Myocyte (in vitro differentiated cells): ENCODE data around the gene RALGAPA2. TPM values are rescaled to one million over a fixed set of nuclear protein-coding genes. Genes with fewer than 3 reads are reported as not detected.

Experiments
- DNase-seq: peaks from one replicate; pipeline ENCODE4 v3.0.0-alpha.2; 2012; ENCODE audit warnings: low read depth
- total RNA-seq: library from RNA; depleted of rRNA; stranded (reverse); fragments of >200 nt; gene quantifications from 2 replicates; pipeline ENCODE4 v1.2.3, GENCODE V29; 2014

The RALGAPA2 gene
- total RNA-seq, 1 donor from 2014 or later = 13.9 TPM

- peak; percentile 40 for DNase-seq
Observed at GRCh38 chr20:20407891-20408805, 304.3 kb downstream of the RALGAPA2 start.

- DNase-seq = peak; percentile 45
Observed at GRCh38 chr20:20406306-20406705, 306.1 kb downstream of the RALGAPA2 start.

GRCh38 chr20:20405623-20406022, 306.8 kb downstream of the RALGAPA2 start:
- no peak for DNase-seq

- no peak for DNase-seq
Observed at GRCh38 chr20:20404633-20405032, 307.8 kb downstream of the RALGAPA2 start.

- DNase-seq = no peak
Observed at GRCh38 chr20:20401991-20402390, 310.5 kb downstream of the RALGAPA2 start.

GRCh38 chr20:20399531-20400500, 312.6 kb downstream of the RALGAPA2 start:
- DNase-seq = peak; percentile 28

- DNase-seq = no peak
Observed at GRCh38 chr20:20398123-20398522, 314.3 kb downstream of the RALGAPA2 start.

GRCh38 chr20:20396794-20397193, 315.6 kb downstream of the RALGAPA2 start:
- no peak for DNase-seq

GRCh38 chr20:20395903-20396568, 316.4 kb downstream of the RALGAPA2 start:
- DNase-seq = no peak

- no peak for DNase-seq
Observed at GRCh38 chr20:20395087-20395486, 317.4 kb downstream of the RALGAPA2 start.

- no peak for DNase-seq
Observed at GRCh38 chr20:20393207-20394120, 319.0 kb downstream of the RALGAPA2 start.

GRCh38 chr20:20391766-20392165, 320.7 kb downstream of the RALGAPA2 start:
- DNase-seq = no peak

- DNase-seq = no peak
Observed at GRCh38 chr20:20391115-20391514, 321.3 kb downstream of the RALGAPA2 start.

- DNase-seq = no peak
Observed at GRCh38 chr20:20390393-20390792, 322.1 kb downstream of the RALGAPA2 start.

GRCh38 chr20:20386192-20386591, 326.3 kb downstream of the RALGAPA2 start:
- DNase-seq = no peak

GRCh38 chr20:20375862-20376261, 336.6 kb downstream of the RALGAPA2 start:
- DNase-seq = no peak

GRCh38 chr20:20373091-20373571, 339.3 kb downstream of the RALGAPA2 start:
- peak; percentile 98 for DNase-seq

GRCh38 chr20:20371681-20372080, 340.8 kb downstream of the RALGAPA2 start:
- no peak for DNase-seq

GRCh38 chr20:20371083-20371482, 341.4 kb downstream of the RALGAPA2 start:
- DNase-seq = no peak

- no peak for DNase-seq
Observed at GRCh38 chr20:20370094-20370575, 342.3 kb downstream of the RALGAPA2 start.
